HCT116 (cell line): ENCODE results near the gene GRIP1.

Experiments used
- CEBPB ChIP-seq: IDR thresholded peaks from 2 replicates; pipeline ENCODE4 v1.6.1; 2012; ENCODE audit warnings: low read depth
- CTCF ChIP-seq, 3 experiments: fragments of 200-600 bp in 1 of 3; sonication (generic) in 1 of 3; IDR thresholded peaks in 2 of 3; conservative IDR thresholded peaks in 1 of 3; 2 replicates each; pipeline ENCODE4 v1.5.1; 2012 to 2017; ENCODE audit warnings: low read depth in 2 of 3, low read length in 2 of 3, antibody characterized with exemption in 1 of 3, borderline replicate concordance in 1 of 3, control low read depth in 1 of 3, mild to moderate bottlenecking in 1 of 3, mixed read lengths in 1 of 3, mixed run types in 1 of 3, moderate library complexity in 1 of 3; ENCODE audit not compliant: insufficient read depth in 1 of 3
- EGR1 ChIP-seq: IDR thresholded peaks from 2 replicates; pipeline ENCODE4 v1.6.1; 2012; ENCODE audit warnings: low read depth
- EZH2 ChIP-seq: fragments of 200-600 bp; sonication (generic); IDR thresholded peaks from 2 replicates; pipeline ENCODE4 v1.6.1; 2017; ENCODE audit warnings: antibody characterized with exemption, mixed run types
- EZH2phosphoT487 ChIP-seq: fragments of 200-600 bp; IDR thresholded peaks from 2 replicates; pipeline ENCODE4 v1.6.1; 2018; ENCODE audit warnings: antibody characterized with exemption, borderline replicate concordance
- MAX ChIP-seq: IDR thresholded peaks from 2 replicates; pipeline ENCODE4 v1.6.1; 2012
- POLR2A ChIP-seq: IDR thresholded peaks from 2 replicates; pipeline ENCODE4 v1.7.0; 2011; ENCODE audit warnings: borderline replicate concordance; ENCODE audit not compliant: insufficient read depth, insufficient read length; ENCODE audit errors: extremely low read depth
- POLR2AphosphoS5 ChIP-seq: IDR thresholded peaks from 2 replicates; pipeline ENCODE4 v1.6.1; 2011; ENCODE audit warnings: mild to moderate bottlenecking, low read depth, low read length, moderate library complexity
- SIN3A ChIP-seq: IDR thresholded peaks from 2 replicates; pipeline ENCODE4 v1.6.1; 2012; ENCODE audit warnings: low read depth
- SP1 ChIP-seq: IDR thresholded peaks from 2 replicates; pipeline ENCODE4 v1.6.1; 2012; ENCODE audit warnings: low read depth

GRCh38 chr12:66456612-66457011 is 222.3 kb downstream of the GRIP1 start:
- no peak for TF ChIP-seq CTCF (IDR thresholded peaks at IDR 0.05 in 2 of 3, conservative IDR thresholded peaks at IDR 0.05 in 1 of 3; ENCODE audit: borderline replicate concordance in 1 of 3, insufficient read depth in 1 of 3, low read depth in 2 of 3, low read length in 2 of 3)
- no peak for TF ChIP-seq EGR1
- TF ChIP-seq EZH2phosphoT487: no peak
- no peak for TF ChIP-seq POLR2A
- TF ChIP-seq MAX: no peak
- TF ChIP-seq SP1: no peak
- TF ChIP-seq EZH2: no peak
- no peak for TF ChIP-seq CEBPB
- no peak for TF ChIP-seq POLR2AphosphoS5
- TF ChIP-seq SIN3A: no peak
